Liver (tissue), 9 donors: ENCODE data around the gene MBD3L2. TPM values are rescaled to one million over a fixed set of nuclear protein-coding genes. Genes with fewer than 3 reads are reported as not detected.

Source experiments
- DNase-seq: peaks from one replicate; pipeline ENCODE4 v3.0.0-alpha.2; 2017; ENCODE audit warnings: low spot score
- H3K27ac ChIP-seq, 2 donors: one replicate each; pipeline ENCODE4 v1.7.0; 2013; ENCODE audit warnings: inconsistent platforms in 2 of 2, low read length in 2 of 2, control low read depth in 1 of 2, low read depth in 1 of 2, mild to moderate bottlenecking in 1 of 2
- H3K27me3 ChIP-seq, 4 donors: one replicate each; pipeline versions ENCODE4 v1.6.1 to v1.7.0; 2013; ENCODE audit warnings: low read length in 3 of 4, inconsistent platforms in 1 of 4, mild to moderate bottlenecking in 1 of 4, moderate library complexity in 1 of 4; ENCODE audit not compliant: control insufficient read depth in 4 of 4, insufficient read depth in 4 of 4
- H3K36me3 ChIP-seq, 4 donors: one replicate each; pipeline versions ENCODE4 v1.6.1 to v1.7.0; 2013; ENCODE audit warnings: low read length in 3 of 4, mild to moderate bottlenecking in 3 of 4, low read depth in 1 of 4, moderate library complexity in 1 of 4; ENCODE audit not compliant: control insufficient read depth in 4 of 4, insufficient read depth in 3 of 4
- H3K4me1 ChIP-seq, 4 donors: one replicate each; pipeline versions ENCODE4 v1.6.1 to v1.7.0; 2013; ENCODE audit warnings: low read length in 3 of 4, mild to moderate bottlenecking in 3 of 4, moderate library complexity in 1 of 4; ENCODE audit not compliant: control insufficient read depth in 4 of 4, insufficient read depth in 4 of 4
- H3K4me3 ChIP-seq, 3 donors: one replicate each; pipeline versions ENCODE4 v1.6.1 to v1.7.0; 2013; ENCODE audit warnings: low read length in 3 of 3, control low read depth in 1 of 3, low read depth in 1 of 3, mild to moderate bottlenecking in 1 of 3
- H3K9ac ChIP-seq, 2 donors: one replicate each; pipeline ENCODE4 v1.7.0; 2013; ENCODE audit warnings: low read length in 2 of 2, mild to moderate bottlenecking in 2 of 2, moderate library complexity in 2 of 2, control low read depth in 1 of 2, low read depth in 1 of 2
- H3K9me3 ChIP-seq, 4 donors: one replicate each; pipeline versions ENCODE4 v1.6.1 to v1.7.0; 2013; ENCODE audit warnings: low read length in 3 of 4; ENCODE audit not compliant: control insufficient read depth in 4 of 4
- ATF3 ChIP-seq: IDR thresholded peaks from 2 replicates; pipeline ENCODE4 v1.6.1; 2016; ENCODE audit warnings: antibody characterized with exemption
- FOXA2 ChIP-seq: IDR thresholded peaks from 2 replicates; pipeline ENCODE4 v1.6.1; 2016; ENCODE audit warnings: antibody characterized with exemption
- GABPA ChIP-seq, 2 donors: IDR thresholded peaks in 1 of 2; conservative IDR thresholded peaks in 1 of 2; 2 replicates each; pipeline ENCODE4 v1.6.1; 2016; ENCODE audit warnings: antibody characterized with exemption in 2 of 2, mild to moderate bottlenecking in 1 of 2, moderate library complexity in 1 of 2
- HNF4A ChIP-seq, 2 donors: conservative IDR thresholded peaks; 2 replicates each; pipeline ENCODE4 v1.6.1; 2016; ENCODE audit warnings: antibody characterized with exemption in 2 of 2, mild to moderate bottlenecking in 2 of 2
- HNF4G ChIP-seq: IDR thresholded peaks from 2 replicates; pipeline ENCODE4 v1.6.1; 2016; ENCODE audit warnings: antibody characterized with exemption
- MAX ChIP-seq: IDR thresholded peaks from 2 replicates; pipeline ENCODE4 v1.6.1; 2016; ENCODE audit warnings: antibody characterized with exemption
- NR2F2 ChIP-seq: IDR thresholded peaks from 2 replicates; pipeline ENCODE4 v1.6.1; 2016; ENCODE audit warnings: antibody characterized with exemption
- RAD21 ChIP-seq, 2 donors: IDR thresholded peaks; 2 replicates each; pipeline ENCODE4 v1.6.1; 2016; ENCODE audit warnings: antibody characterized with exemption in 2 of 2, mild to moderate bottlenecking in 2 of 2
- RXRA ChIP-seq, 2 donors: IDR thresholded peaks; 2 replicates each; pipeline ENCODE4 v1.6.1; 2017 to 2018; ENCODE audit warnings: antibody characterized with exemption in 2 of 2, mild to moderate bottlenecking in 1 of 2
- SP1 ChIP-seq: IDR thresholded peaks from 2 replicates; pipeline ENCODE4 v1.6.1; 2018; ENCODE audit warnings: antibody characterized with exemption, mild to moderate bottlenecking
- TAF1 ChIP-seq: conservative IDR thresholded peaks from 2 replicates; pipeline ENCODE4 v1.6.1; 2016; ENCODE audit warnings: antibody characterized with exemption, mild to moderate bottlenecking
- WGBS: extraction: QIAGEN DNeasy Blood & Tissue Kit; methylation state at CpG from one replicate; pipeline ENCODE4 v1.1.7; 2013; 5-methylcytosine and 5-hydroxymethylcytosine counted together
- polyA plus RNA-seq, 2 donors: library from polyadenylated mRNA; stranded (reverse) in 1 of 2; unstranded in 1 of 2; fragments of 200-250 nt in 1 of 2; fragments of >200 nt in 1 of 2; fragmentation: Nextera tagmentation in 1 of 2; extraction: Ambion mirVana in 1 of 2; gene quantifications; one replicate each; pipeline versions ENCODE4 v1.2.1 to v1.2.3, GENCODE V29; 2013 to 2015
- total RNA-seq, 2 donors: library from RNA; depleted of rRNA; stranded (reverse); fragments of >200 nt; gene quantifications; one replicate each; pipeline ENCODE4 v1.2.3, GENCODE V29; 2014
- donor health status: healthy.
- donor health status: healthy.
- donor health status: healthy.
- donor health status: healthy.
- donor health status: healthy.

MBD3L2 gene
- total and polyA plus RNA-seq, 4 donors, result not detected

GRCh38 chr19:7099597-7099921 lies 50.4 kb downstream of the MBD3L2 start:
- peak overlapping the region in 1 of 2 donors; percentile 75 for H3K9ac ChIP-seq
- no peaks in the 10 kb centered on the region for H3K36me3 ChIP-seq
- no peaks in the 10 kb centered on the region for H3K27me3 ChIP-seq
- peaks cover 1 to 10% (median 6%) of the 10 kb centered on the region in 4 donors for H3K9me3 ChIP-seq
- peak overlapping the region; percentile 91 to 98 for H3K27ac ChIP-seq
- TF ChIP-seq HNF4A (conservative IDR thresholded peaks at IDR 0.05) (no peak), HNF4G (no peak), MAX (no peak), RXRA (IDR thresholded peaks at IDR 0.05) (no peak), ATF3 (no peak), NR2F2 (no peak), GABPA (IDR thresholded peaks at IDR 0.05 in 1 of 2, conservative IDR thresholded peaks at IDR 0.05 in 1 of 2) (no peak), SP1 (no peak), RAD21 (IDR thresholded peaks at IDR 0.05) (no peak), TAF1 (no peak), FOXA2 (no peak)
- peak overlapping the region; percentile 80 to 95 (median 87) for H3K4me3 ChIP-seq
- WGBS, result 15% methylated on average over 9 of the region's 9 CpGs
- peaks cover 0 to 2% (median 0%) of the 10 kb centered on the region in 4 donors for H3K4me1 ChIP-seq
- no peak for DNase-seq

Other genes starting within 250 kb of the MBD3L2 start
- gene ADGRE1, start 161.7 kb upstream of the MBD3L2 start, total RNA-seq, result 10 to 100 TPM in 1 of 2 donors, 1 to 10 TPM in 1; 2.0 to 16.2 TPM
- 1 to 10 TPM in 1 of 2 donors, under 1 TPM in 1; 0.39 to 1.5 TPM for gene ADGRE1, start 161.7 kb upstream of the MBD3L2 start, polyA plus RNA-seq
- gene MBD3L2B, start 27.9 kb upstream of the MBD3L2 start, total RNA-seq, result not detected
- not detected for gene MBD3L2B, start 27.9 kb upstream of the MBD3L2 start, polyA plus RNA-seq
- not detected for gene MBD3L5, start 18.7 kb upstream of the MBD3L2 start, total RNA-seq
- not detected for gene MBD3L5, start 18.7 kb upstream of the MBD3L2 start, polyA plus RNA-seq
- gene MBD3L4, start 9.1 kb upstream of the MBD3L2 start, total RNA-seq, result not detected
- not detected for gene MBD3L4, start 9.1 kb upstream of the MBD3L2 start, polyA plus RNA-seq
- not detected for gene MBD3L3, start 9.4 kb downstream of the MBD3L2 start, total RNA-seq
- gene MBD3L3, start 9.4 kb downstream of the MBD3L2 start, polyA plus RNA-seq, result not detected
- 1 to 10 TPM; 5.4 to 6.0 TPM for gene ZNF557, start 20.4 kb downstream of the MBD3L2 start, total RNA-seq
- gene ZNF557, start 20.4 kb downstream of the MBD3L2 start, polyA plus RNA-seq, result 1 to 10 TPM; 1.4 to 2.2 TPM
- gene INSR, start 245.1 kb downstream of the MBD3L2 start, total RNA-seq, result 10 to 100 TPM; 68.5 to 97.5 TPM
- 10 to 100 TPM; 16.5 to 33.0 TPM for gene INSR, start 245.1 kb downstream of the MBD3L2 start, polyA plus RNA-seq